GM18511 (cell line): ENCODE measurements around the gene SEPTIN10.

Source experiments
- ATAC-seq: cut with Tn5 transposase; IDR thresholded peaks from one replicate; pipeline ENCODE4 v1.9.1; 2021; ENCODE audit warnings: mild to moderate bottlenecking, moderate library complexity; ENCODE audit not compliant: unreplicated experiment

The SEPTIN10 gene

GRCh38 chr2:109526442-109526970, 87.3 kb downstream of the SEPTIN10 start:
- no peak for ATAC-seq

GRCh38 chr2:109525836-109526235, 87.9 kb downstream of the SEPTIN10 start:
- ATAC-seq = no peak

GRCh38 chr2:109523536-109524361, 90.0 kb downstream of the SEPTIN10 start:
- ATAC-seq = no peak

- ATAC-seq = no peak
Measured at GRCh38 chr2:109523121-109523520, 90.6 kb downstream of the SEPTIN10 start.

- no peak for ATAC-seq
Measured at GRCh38 chr2:109522063-109522374, 91.7 kb downstream of the SEPTIN10 start.

- no peak for ATAC-seq
Measured at GRCh38 chr2:109521233-109522062, 92.3 kb downstream of the SEPTIN10 start.

GRCh38 chr2:109519513-109519912, 94.3 kb downstream of the SEPTIN10 start:
- no peak for ATAC-seq

GRCh38 chr2:109517118-109517889, 96.5 kb downstream of the SEPTIN10 start:
- ATAC-seq = no peak

- no peak for ATAC-seq
Measured at GRCh38 chr2:109516445-109517117, 97.2 kb downstream of the SEPTIN10 start.

- ATAC-seq = no peak
Measured at GRCh38 chr2:109514857-109515256, 98.9 kb downstream of the SEPTIN10 start.

GRCh38 chr2:109513749-109514588, 99.8 kb downstream of the SEPTIN10 start:
- peak; percentile 83 for ATAC-seq

GRCh38 chr2:109513230-109513629, 100.5 kb downstream of the SEPTIN10 start:
- ATAC-seq = no peak

- no peak for ATAC-seq
Measured at GRCh38 chr2:109512076-109512475, 101.7 kb downstream of the SEPTIN10 start.

- no peak for ATAC-seq
Measured at GRCh38 chr2:109511168-109511567, 102.6 kb downstream of the SEPTIN10 start.

GRCh38 chr2:109510136-109511028, 103.4 kb downstream of the SEPTIN10 start:
- no peak for ATAC-seq

- no peak for ATAC-seq
Measured at GRCh38 chr2:109508556-109508955, 105.2 kb downstream of the SEPTIN10 start.

GRCh38 chr2:109507828-109508227, 105.9 kb downstream of the SEPTIN10 start:
- no peak for ATAC-seq

GRCh38 chr2:109507217-109507616, 106.5 kb downstream of the SEPTIN10 start:
- no peak for ATAC-seq

- no peak for ATAC-seq
Measured at GRCh38 chr2:109503191-109503590, 110.6 kb downstream of the SEPTIN10 start.
